Keratinocyte (primary cell): ENCODE measurements around the gene OR2L2. TPM values are rescaled to one million over a fixed set of nuclear protein-coding genes. Genes with fewer than 3 reads are reported as not detected.

Experiments used
- DNase-seq: peaks from one replicate; pipeline ENCODE4 v3.0.0-alpha.2; 2011; ENCODE audit warnings: low read depth, missing footprints, low spot score
- FAIRE-seq: peaks from 2 replicates; lab custom pipeline; 2011; peaks lifted over from hg19 to GRCh38; lab: Jason Lieb, UNC
- H2AFZ ChIP-seq: 2 replicates; pipeline ENCODE4 v1.6.0; 2012; ENCODE audit warnings: low read length, control low read depth, inconsistent platforms; ENCODE audit not compliant: control insufficient read depth
- H3K27ac ChIP-seq: 2 replicates; pipeline ENCODE4 v1.5.1; 2011; ENCODE audit warnings: low read length; ENCODE audit not compliant: control insufficient read depth, insufficient read depth
- H3K27me3 ChIP-seq: 3 replicates; pipeline ENCODE4 v1.6.0; 2011; ENCODE audit warnings: low read length; ENCODE audit not compliant: control insufficient read depth, insufficient read depth; ENCODE audit errors: extremely low read depth
- H3K36me3 ChIP-seq, 2 experiments: 2 replicates in 1 of 2; 3 replicates in 1 of 2; pipeline ENCODE4 v1.5.1; 2011; ENCODE audit warnings: low read length in 2 of 2, mild to moderate bottlenecking in 1 of 2; ENCODE audit not compliant: control insufficient read depth in 2 of 2, insufficient read depth in 2 of 2; ENCODE audit errors: extremely low read depth in 1 of 2
- H3K4me1 ChIP-seq: 3 replicates; pipeline ENCODE4 v1.5.1; 2011; ENCODE audit warnings: low read length; ENCODE audit not compliant: control insufficient read depth, insufficient read depth; ENCODE audit errors: extremely low read depth
- H3K4me2 ChIP-seq: 3 replicates; pipeline ENCODE4 v1.6.0; 2011; ENCODE audit warnings: low read depth, low read length; ENCODE audit not compliant: control insufficient read depth, insufficient read depth; ENCODE audit errors: extremely low read depth
- H3K4me3 ChIP-seq, 3 experiments: fragments of 200-600 bp in 1 of 3; sonication (generic) in 1 of 3; 2 replicates in 2 of 3; 3 replicates in 1 of 3; pipeline ENCODE4 v1.5.1; 2011 to 2016; ENCODE audit warnings: low read length in 3 of 3, mild to moderate bottlenecking in 3 of 3, control low read depth in 2 of 3, inconsistent platforms in 1 of 3, low read depth in 1 of 3, mixed read lengths in 1 of 3, mixed run types in 1 of 3, moderate library complexity in 1 of 3; ENCODE audit not compliant: control insufficient read depth in 2 of 3, insufficient read depth in 2 of 3; ENCODE audit errors: extremely low read depth in 1 of 3
- H3K79me2 ChIP-seq: 2 replicates; pipeline ENCODE4 v1.6.0; 2012; ENCODE audit warnings: low read length; ENCODE audit not compliant: control insufficient read depth, insufficient read depth
- H3K9ac ChIP-seq: 3 replicates; pipeline ENCODE4 v1.6.0; 2011; ENCODE audit warnings: low read length; ENCODE audit not compliant: control insufficient read depth, insufficient read depth; ENCODE audit errors: extremely low read depth
- H3K9me1 ChIP-seq: 3 replicates; pipeline ENCODE4 v1.6.0; 2011; ENCODE audit warnings: low read length; ENCODE audit not compliant: control insufficient read depth, insufficient read depth; ENCODE audit errors: extremely low read depth
- H3K9me3 ChIP-seq: 2 replicates; pipeline ENCODE4 v1.5.1; 2012; ENCODE audit warnings: low read depth, low read length; ENCODE audit not compliant: control insufficient read depth
- H4K20me1 ChIP-seq: 3 replicates; pipeline ENCODE4 v1.6.0; 2011; ENCODE audit warnings: low read length; ENCODE audit not compliant: control insufficient read depth, insufficient read depth; ENCODE audit errors: extremely low read depth
- CTCF ChIP-seq, 3 experiments: IDR thresholded peaks in 1 of 3; conservative IDR thresholded peaks in 1 of 3; optimal IDR thresholded peaks in 1 of 3; 2 replicates in 2 of 3; 3 replicates in 1 of 3; pipeline versions ENCODE3 to v1.5.1; 2011; ENCODE audit warnings: low read length in 3 of 3, mild to moderate bottlenecking in 3 of 3, moderate library complexity in 2 of 3, control low read depth in 1 of 3, inconsistent platforms in 1 of 3; ENCODE audit not compliant: insufficient read depth in 2 of 3; ENCODE audit errors: extremely low read depth in 1 of 3
- EZH2 ChIP-seq: IDR thresholded peaks from one replicate; pipeline ENCODE4 v1.6.1; 2012; ENCODE audit warnings: inconsistent platforms, mild to moderate bottlenecking, low read length, moderate library complexity
- dilution Hi-C: fragments of 300-500 bp; cut with MboI; formaldehyde crosslinking; loops from one replicate; pipeline ENCODE4 v1.7.0; 2020; ENCODE audit warnings: low sequenced_read_pairs; ENCODE audit not compliant: extremely low pct_ligation_motif_present
- polyA plus RNA-seq, 5 experiments: library from polyadenylated mRNA; depleted of rRNA in 3 of 5; stranded (reverse) in 3 of 5; stranded (forward) in 1 of 5; unstranded in 1 of 5; fragments of >200 nt; gene quantifications; 1 replicate in 1 of 5; 2 replicates in 3 of 5; 3 replicates in 1 of 5; pipeline versions ENCODE4 v1.2.1 to v1.2.3, GENCODE V29; 2011 to 2012; ENCODE audit warnings: missing spikeins in 2 of 5, low read depth in 1 of 5, low replicate concordance in 1 of 5

The OR2L2 gene
- polyA plus RNA-seq, 1 donor (not counting 4 experiments of a cell fraction or from before 2014, with no cell fraction given): 0.03 TPM

- Histone ChIP-seq H3K79me2 (no peaks in the 10 kb centered on the region), H3K9me3 (no peaks in the 10 kb centered on the region), H3K9me1 (no peaks in the 10 kb centered on the region), H2AFZ (no peak within 1 kb of the TSS), H4K20me1 (no peaks in the 10 kb centered on the region), H3K9ac (no peak within 1 kb of the TSS), H3K27ac (no peak within 1 kb of the TSS), H3K36me3 (no peaks in the 10 kb centered on the region), H3K27me3 (no peaks in the 10 kb centered on the region), H3K4me1 (no peaks in the 10 kb centered on the region), H3K4me2 (no peak within 1 kb of the TSS), H3K4me3 (no peak within 1 kb of the TSS)
- no peak for DNase-seq
- FAIRE-seq: no peak
- dilution Hi-C loops: no loop called here
- no peak for TF ChIP-seq CTCF (optimal IDR thresholded peaks at IDR 0.05 in 1 of 3, IDR thresholded peaks at IDR 0.05 in 1 of 3, conservative IDR thresholded peaks at IDR 0.05 in 1 of 3; ENCODE audit: extremely low read depth in 1 of 3, insufficient read depth in 2 of 3, low read length in 3 of 3)
- TF ChIP-seq EZH2: no peak
Measured at GRCh38 chr1:248013229-248013710, 16.6 kb upstream of the OR2L2 start, which contains the start of gene OR2L5. OR2L5 (plus strand) TSS chr1:248013660; CDS start chr1:248021948, 8,288 bp downstream.

- Histone ChIP-seq H3K4me2 (no peak overlapping the region), H3K79me2 (no peaks in the 10 kb centered on the region), H3K4me3 (no peak overlapping the region), H3K4me1 (no peaks in the 10 kb centered on the region), H4K20me1 (no peaks in the 10 kb centered on the region), H3K27ac (no peak overlapping the region), H3K36me3 (no peaks in the 10 kb centered on the region), H3K9me3 (no peaks in the 10 kb centered on the region), H3K9ac (no peak overlapping the region), H2AFZ (no peak overlapping the region), H3K27me3 (no peaks in the 10 kb centered on the region), H3K9me1 (no peaks in the 10 kb centered on the region)
- FAIRE-seq: no peak
- TF ChIP-seq CTCF (optimal IDR thresholded peaks at IDR 0.05 in 1 of 3, IDR thresholded peaks at IDR 0.05 in 1 of 3, conservative IDR thresholded peaks at IDR 0.05 in 1 of 3; ENCODE audit: extremely low read depth in 1 of 3, insufficient read depth in 2 of 3, low read length in 3 of 3): no peak
- dilution Hi-C loops: no loop called here
- DNase-seq: no peak
Measured at GRCh38 chr1:248015803-248016202, 14.1 kb upstream of the OR2L2 start.
